PFSK-1 (cell line): ENCODE measurements around the gene ARHGAP15.

ENCODE experiments used
- FOXP2 ChIP-seq: optimal IDR thresholded peaks from 2 replicates; pipeline ENCODE3; 2011; ENCODE audit warnings: borderline replicate concordance, control low read depth, inconsistent platforms; ENCODE audit not compliant: insufficient read depth; ENCODE audit errors: extremely low read length, extremely low read depth
- POLR2AphosphoS5 ChIP-seq: IDR thresholded peaks from 2 replicates; pipeline ENCODE4 v1.6.1; 2012; ENCODE audit warnings: low read depth, mild to moderate bottlenecking, control low read depth, low read length, moderate library complexity
- REST ChIP-seq, 2 experiments: IDR thresholded peaks; 2 replicates each; pipeline versions ENCODE4 v1.6.1 to v1.8.0; 2011 to 2012; ENCODE audit warnings: low read depth in 2 of 2, low read length in 2 of 2, control low read depth in 1 of 2, inconsistent platforms in 1 of 2, mild to moderate bottlenecking in 1 of 2, moderate library complexity in 1 of 2; ENCODE audit not compliant: insufficient read depth in 1 of 2
- SIN3A ChIP-seq: IDR thresholded peaks from 2 replicates; pipeline ENCODE4 v1.6.1; 2012; ENCODE audit warnings: mild to moderate bottlenecking, low read length, moderate library complexity, borderline replicate concordance; ENCODE audit not compliant: insufficient read depth
- TAF1 ChIP-seq: IDR thresholded peaks from 2 replicates; pipeline ENCODE4 v1.6.1; 2012; ENCODE audit warnings: low read length, control low read depth, borderline replicate concordance; ENCODE audit not compliant: insufficient read depth

- TF ChIP-seq REST (IDR thresholded peaks at IDR 0.05; ENCODE audit: insufficient read depth in 1 of 2, low read depth in 2 of 2, low read length in 2 of 2) (no peak), FOXP2 (no peak), POLR2AphosphoS5 (no peak), TAF1 (no peak), SIN3A (no peak)
Measured at GRCh38 chr2:143429932-143430679, 300.9 kb downstream of the ARHGAP15 start.
